M059J (cell line): ENCODE data around the gene FAM174C. TPM values are rescaled to one million over a fixed set of nuclear protein-coding genes. Genes with fewer than 3 reads are reported as not detected.
A peak's percentile ranks its signal among the peaks of the same experiment; 100 is the strongest.

ENCODE experiments used
- DNase-seq: peaks from one replicate; pipeline ENCODE4 v3.0.0-alpha.2; 2012; ENCODE audit warnings: low read depth
- total RNA-seq: library from RNA; depleted of rRNA; stranded (reverse); fragments of >200 nt; shearing (Covaris generic); gene quantifications from 2 replicates; pipeline ENCODE4 v1.2.3, GENCODE V29; 2014

Gene FAM174C
- total RNA-seq, 1 experiment from 2014 or later, result 108 TPM

GRCh38 chr19:1249990-1250436 is 25.3 kb upstream of the FAM174C start:
- no peak for DNase-seq

GRCh38 chr19:1250437-1251260 is 24.7 kb upstream of the FAM174C start:
- DNase-seq, result peak; percentile 49

- peak; percentile 79 for DNase-seq
Measured at GRCh38 chr19:1251330-1252220, 23.8 kb upstream of the FAM174C start.

- peak; percentile 97 for DNase-seq
Measured at GRCh38 chr19:1252221-1252820, 23.0 kb upstream of the FAM174C start.

- peak; percentile 97 for DNase-seq
Measured at GRCh38 chr19:1252821-1253513, 22.4 kb upstream of the FAM174C start.

- no peak for DNase-seq
Measured at GRCh38 chr19:1253514-1254080, 21.7 kb upstream of the FAM174C start.

- no peak for DNase-seq
Measured at GRCh38 chr19:1254081-1254527, 21.2 kb upstream of the FAM174C start.

GRCh38 chr19:1254530-1255185 is 20.7 kb upstream of the FAM174C start:
- no peak for DNase-seq

GRCh38 chr19:1255186-1256161 is 19.9 kb upstream of the FAM174C start:
- DNase-seq, result no peak

- no peak for DNase-seq
Measured at GRCh38 chr19:1256646-1257474, 18.5 kb upstream of the FAM174C start.

- no peak for DNase-seq
Measured at GRCh38 chr19:1257475-1258162, 17.7 kb upstream of the FAM174C start.

GRCh38 chr19:1258163-1258492 is 17.2 kb upstream of the FAM174C start:
- no peak for DNase-seq

GRCh38 chr19:1258707-1259205 is 16.6 kb upstream of the FAM174C start:
- no peak for DNase-seq

GRCh38 chr19:1259206-1259875 is 16.0 kb upstream of the FAM174C start:
- DNase-seq, result peak; percentile 85

- DNase-seq, result peak; percentile 69
Measured at GRCh38 chr19:1259876-1260748, 15.2 kb upstream of the FAM174C start.
